Stomach (tissue), 4 donors: ENCODE measurements around the gene FAM32A.

Experiments used
- EP300 ChIP-seq: sonication (generic); formaldehyde crosslinking; IDR thresholded peaks from one replicate; pipeline ENCODE4 v1.6.1; 2017; ENCODE audit warnings: antibody characterized with exemption
- POLR2AphosphoS5 ChIP-seq, 3 donors: sonication (generic); formaldehyde crosslinking; IDR thresholded peaks; one replicate each; pipeline ENCODE4 v1.6.1; 2016; ENCODE audit warnings: antibody characterized with exemption in 3 of 3
- TF ChIP-seq, protein P1 (sequence below), 7 experiments: fragments of 450-650 bp in 4 of 7; fragments of 200-600 bp in 3 of 7; sonication (generic) in 3 of 7; IDR thresholded peaks; one replicate each; pipeline ENCODE4 v1.5.1; 2016 to 2019; ENCODE audit warnings: antibody characterized with exemption in 7 of 7, control low read depth in 2 of 7, mild to moderate bottlenecking in 1 of 7

DNA sequence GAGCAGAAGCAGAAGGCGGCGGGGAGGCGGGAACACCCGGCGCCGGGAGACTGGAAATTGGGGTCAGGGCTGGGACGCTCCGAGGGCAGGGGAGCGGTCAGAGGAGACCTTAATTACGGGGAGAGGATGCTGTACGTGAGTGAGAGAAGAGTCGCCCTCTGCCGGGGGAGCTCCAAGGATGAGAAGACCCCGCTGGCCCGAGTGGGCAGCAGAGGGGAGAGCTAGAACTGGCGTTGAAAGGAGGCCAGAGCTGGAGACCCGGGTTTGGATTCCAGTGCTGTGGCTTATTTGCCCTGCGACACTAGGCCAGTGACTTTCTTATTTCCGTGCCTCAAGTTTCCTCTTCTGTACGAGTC is 536 bp downstream of the FAM32A start:
- TF ChIP-seq, protein P1, sequence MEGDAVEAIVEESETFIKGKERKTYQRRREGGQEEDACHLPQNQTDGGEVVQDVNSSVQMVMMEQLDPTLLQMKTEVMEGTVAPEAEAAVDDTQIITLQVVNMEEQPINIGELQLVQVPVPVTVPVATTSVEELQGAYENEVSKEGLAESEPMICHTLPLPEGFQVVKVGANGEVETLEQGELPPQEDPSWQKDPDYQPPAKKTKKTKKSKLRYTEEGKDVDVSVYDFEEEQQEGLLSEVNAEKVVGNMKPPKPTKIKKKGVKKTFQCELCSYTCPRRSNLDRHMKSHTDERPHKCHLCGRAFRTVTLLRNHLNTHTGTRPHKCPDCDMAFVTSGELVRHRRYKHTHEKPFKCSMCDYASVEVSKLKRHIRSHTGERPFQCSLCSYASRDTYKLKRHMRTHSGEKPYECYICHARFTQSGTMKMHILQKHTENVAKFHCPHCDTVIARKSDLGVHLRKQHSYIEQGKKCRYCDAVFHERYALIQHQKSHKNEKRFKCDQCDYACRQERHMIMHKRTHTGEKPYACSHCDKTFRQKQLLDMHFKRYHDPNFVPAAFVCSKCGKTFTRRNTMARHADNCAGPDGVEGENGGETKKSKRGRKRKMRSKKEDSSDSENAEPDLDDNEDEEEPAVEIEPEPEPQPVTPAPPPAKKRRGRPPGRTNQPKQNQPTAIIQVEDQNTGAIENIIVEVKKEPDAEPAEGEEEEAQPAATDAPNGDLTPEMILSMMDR (IDR thresholded peaks at IDR 0.05), result peak in 2 of 7 experiments; percentile 8 to 14
- no peak for TF ChIP-seq EP300
- no peak for TF ChIP-seq POLR2AphosphoS5 (IDR thresholded peaks at IDR 0.05)
